Psoas muscle (tissue), 8 donors: Measurements from ENCODE around the gene SHROOM3. TPM values are rescaled to one million over a fixed set of nuclear protein-coding genes. Genes with fewer than 3 reads are reported as not detected.

Source experiments
- ATAC-seq, 4 donors: fragments of 200-7000 bp; cut with Tn5 transposase; one replicate each; pipeline ENCODE4 v1.9.1; 2020; ENCODE audit warnings: moderate library complexity in 3 of 4, mild to moderate bottlenecking in 2 of 4
- DNase-seq, 2 donors: peaks; one replicate each; pipeline ENCODE4 v3.0.0-alpha.2; 2020
- H3K27ac ChIP-seq: fragments of 200-600 bp; one replicate; pipeline ENCODE4 v1.8.0; 2022
- H3K27me3 ChIP-seq, 3 donors: fragments of 200-600 bp in 1 of 3; one replicate each; pipeline versions ENCODE4 v1.6.1 to v1.8.0; 2013 to 2022; ENCODE audit warnings: low read length in 2 of 3, mild to moderate bottlenecking in 2 of 3, moderate library complexity in 1 of 3; ENCODE audit not compliant: insufficient read depth in 3 of 3
- H3K36me3 ChIP-seq, 2 donors: fragments of 200-600 bp in 1 of 2; one replicate each; pipeline versions ENCODE4 v1.6.1 to v1.8.0; 2013 to 2022; ENCODE audit warnings: low read depth in 1 of 2, mild to moderate bottlenecking in 1 of 2, moderate library complexity in 1 of 2; ENCODE audit not compliant: insufficient read depth in 1 of 2
- H3K4me1 ChIP-seq: fragments of 200-600 bp; one replicate; pipeline ENCODE4 v1.8.0; 2022
- H3K4me3 ChIP-seq: fragments of 200-600 bp; one replicate; pipeline ENCODE4 v1.8.0; 2022; ENCODE audit warnings: mild to moderate bottlenecking
- H3K9me3 ChIP-seq: fragments of 200-600 bp; one replicate; pipeline ENCODE4 v1.8.0; 2022
- CTCF ChIP-seq: fragments of 200-600 bp; IDR thresholded peaks from one replicate; pipeline ENCODE4 v1.8.0; 2022; ENCODE audit warnings: antibody characterized with exemption
- WGBS, 3 donors: extraction: QIAGEN DNeasy Blood & Tissue Kit; methylation state at CpG; one replicate each; pipeline versions ENCODE4 v1.1.6 to v1.1.7; 2013; 5-methylcytosine and 5-hydroxymethylcytosine counted together
- intact Hi-C, 2 donors: fragments of 100-400 bp; cut with DNase I; formaldehyde crosslinking; loops; one replicate each; pipeline versions ENCODE4 v1.11.0 to v1.14.2; 2022
- polyA plus RNA-seq, 3 donors: library from polyadenylated mRNA; stranded (reverse); fragments of 200-250 nt; gene quantifications; one replicate each; pipeline ENCODE4 v1.2.3, GENCODE V29; 2013
- total RNA-seq, 4 donors: library from RNA; stranded (reverse); fragmentation: NEBNext Ultra II Directional in 2 of 4; extraction: Animal tissue kit (Norgen Biotek cat#: 25700) in 2 of 4; gene quantifications; one replicate each; pipeline versions ENCODE4 v1.2.1 to v1.2.4, GENCODE V29; 2021 to 2023
- donor health status: healthy with polysubstance abuse.
- donor health status: DM: no; HTN: no; CAD: no; lungs with moderate emphysema.
- donor health status: Bipolar disorder and iron deficiency.
- donor health status: healthy.
- donor health status: DM: yes; HTN: yes; CAD: no.
- donor health status: DM: no; HTN: no; CAD: no.
- donor health status: DM: no; HTN: no; CAD: no.
- donor health status: DM: yes; HTN: yes; CAD: no.

SHROOM3 gene
- total and polyA plus RNA-seq, 7 donors, result 0.01 to 0.79 (median 0.06) TPM

- ATAC-seq, result no peak
- no peaks in the 10 kb centered on the region for H3K27me3 ChIP-seq
- no peak overlapping the region for H3K27ac ChIP-seq
- no peak for DNase-seq
- intact Hi-C loops, result no loop called here
- H3K4me1 ChIP-seq, result no peaks in the 10 kb centered on the region
- H3K9me3 ChIP-seq, result no peaks in the 10 kb centered on the region
- H3K36me3 ChIP-seq, result no peaks in the 10 kb centered on the region
- no peak for TF ChIP-seq CTCF
- WGBS, 3 donors, result 88 to 93% (median 88%) methylated on average over 2 of the region's 2 CpGs
- H3K4me3 ChIP-seq, result no peak overlapping the region
These were observed 147.2 kb downstream of the SHROOM3 start for GRCh38 chr4:76582074-76582816.

- Histone ChIP-seq H3K36me3 (no peaks in the 10 kb centered on the region), H3K4me1 (no peaks in the 10 kb centered on the region), H3K9me3 (no peaks in the 10 kb centered on the region), H3K27me3 (no peaks in the 10 kb centered on the region), H3K27ac (no peak overlapping the region), H3K4me3 (no peak overlapping the region)
- no peak for TF ChIP-seq CTCF
- intact Hi-C loops, result no loop called here
- DNase-seq (no peak), ATAC-seq (no peak)
- 73 to 90% (median 87%) methylated on average over 3 of the region's 3 CpGs for WGBS, 3 donors
These were observed 147.7 kb downstream of the SHROOM3 start for GRCh38 chr4:76582817-76583087.

- H3K4me3 ChIP-seq, result no peak overlapping the region
- H3K27me3 ChIP-seq, result no peaks in the 10 kb centered on the region
- ATAC-seq (no peak), DNase-seq (no peak)
- H3K27ac ChIP-seq, result no peak overlapping the region
- WGBS, 3 donors, result 75 to 80% (median 77%) methylated on average over 9 of the region's 9 CpGs
- no peak for TF ChIP-seq CTCF
- intact Hi-C loops, result no loop called here
- H3K4me1 ChIP-seq, result no peaks in the 10 kb centered on the region
- H3K36me3 ChIP-seq, result no peaks in the 10 kb centered on the region
- no peaks in the 10 kb centered on the region for H3K9me3 ChIP-seq
These were observed 149.5 kb downstream of the SHROOM3 start for GRCh38 chr4:76584241-76585152.

- 67 to 77% (median 73%) methylated on average over 5 of the region's 5 CpGs for WGBS, 3 donors
- Histone ChIP-seq H3K4me1 (no peaks in the 10 kb centered on the region), H3K9me3 (no peaks in the 10 kb centered on the region), H3K27me3 (no peaks in the 10 kb centered on the region), H3K27ac (no peak overlapping the region), H3K4me3 (no peak overlapping the region), H3K36me3 (no peaks in the 10 kb centered on the region)
- no peak for TF ChIP-seq CTCF
- no peak for ATAC-seq
- intact Hi-C loops, result no loop called here
- DNase-seq, result no peak
These were observed 150.2 kb downstream of the SHROOM3 start for GRCh38 chr4:76585272-76585671.
